ENCODE results near the gene CXorf66. TPM values are rescaled to one million over a fixed set of nuclear protein-coding genes. Genes with fewer than 3 reads are reported as not detected.
A peak's percentile ranks its signal among the peaks of the same experiment; 100 is the strongest.

Gene CXorf66
- total and polyA plus RNA-seq, 2 of the 13 experiments (the other 11 are each of a cell fraction or from before 2014, with no cell fraction given), result not detected

- TF ChIP-seq RORA (CRISPR knock-in tag; IDR thresholded peaks at IDR 0.05), result no peak
- TF ChIP-seq AGO2 (optimal IDR thresholded peaks at IDR 0.05; ENCODE audit: low read depth, low read length), result no peak
- TF ChIP-seq GATAD1 (CRISPR knock-in tag; IDR thresholded peaks at IDR 0.05), result no peak
- TF ChIP-seq EEA1 (CRISPR knock-in tag; IDR thresholded peaks at IDR 0.05; ENCODE audit: borderline replicate concordance), result no peak
- TF ChIP-seq, protein P1, sequence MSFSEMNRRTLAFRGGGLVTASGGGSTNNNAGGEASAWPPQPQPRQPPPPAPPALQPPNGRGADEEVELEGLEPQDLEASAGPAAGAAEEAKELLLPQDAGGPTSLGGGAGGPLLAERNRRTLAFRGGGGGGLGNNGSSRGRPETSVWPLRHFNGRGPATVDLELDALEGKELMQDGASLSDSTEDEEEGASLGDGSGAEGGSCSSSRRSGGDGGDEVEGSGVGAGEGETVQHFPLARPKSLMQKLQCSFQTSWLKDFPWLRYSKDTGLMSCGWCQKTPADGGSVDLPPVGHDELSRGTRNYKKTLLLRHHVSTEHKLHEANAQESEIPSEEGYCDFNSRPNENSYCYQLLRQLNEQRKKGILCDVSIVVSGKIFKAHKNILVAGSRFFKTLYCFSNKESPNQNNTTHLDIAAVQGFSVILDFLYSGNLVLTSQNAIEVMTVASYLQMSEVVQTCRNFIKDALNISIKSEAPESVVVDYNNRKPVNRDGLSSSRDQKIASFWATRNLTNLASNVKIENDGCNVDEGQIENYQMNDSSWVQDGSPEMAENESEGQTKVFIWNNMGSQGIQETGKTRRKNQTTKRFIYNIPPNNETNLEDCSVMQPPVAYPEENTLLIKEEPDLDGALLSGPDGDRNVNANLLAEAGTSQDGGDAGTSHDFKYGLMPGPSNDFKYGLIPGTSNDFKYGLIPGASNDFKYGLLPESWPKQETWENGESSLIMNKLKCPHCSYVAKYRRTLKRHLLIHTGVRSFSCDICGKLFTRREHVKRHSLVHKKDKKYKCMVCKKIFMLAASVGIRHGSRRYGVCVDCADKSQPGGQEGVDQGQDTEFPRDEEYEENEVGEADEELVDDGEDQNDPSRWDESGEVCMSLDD (CRISPR knock-in tag; IDR thresholded peaks at IDR 0.05; ENCODE audit: borderline replicate concordance), result no peak
- no peak for TF ChIP-seq DNMT3B (CRISPR knock-in tag; conservative IDR thresholded peaks at IDR 0.05)
- no peak for TF ChIP-seq MED13 (CRISPR knock-in tag; IDR thresholded peaks at IDR 0.05)
- peak; percentile 83 for TF ChIP-seq POLR2AphosphoS5 (IDR thresholded peaks at IDR 0.05; ENCODE audit: low read depth, low read length)
- no peak for TF ChIP-seq HNRNPL (IDR thresholded peaks at IDR 0.05; ENCODE audit: low read depth, low read length)
- TF ChIP-seq POLR2G (IDR thresholded peaks at IDR 0.05; ENCODE audit: low read depth, low read length), result peak; percentile 48
- TF ChIP-seq HHEX (CRISPR knock-in tag; IDR thresholded peaks at IDR 0.05), result no peak
- no peak for TF ChIP-seq ZNF468 (CRISPR knock-in tag; IDR thresholded peaks at IDR 0.05)
- TF ChIP-seq CREB1 (IDR thresholded peaks at IDR 0.05), result no peak
- TF ChIP-seq CREB1 (CRISPR knock-in tag; IDR thresholded peaks at IDR 0.05), result no peak
- TF ChIP-seq ZNF784 (CRISPR knock-in tag; IDR thresholded peaks at IDR 0.05; ENCODE audit: borderline replicate concordance), result no peak
- TF ChIP-seq NCOA5 (CRISPR knock-in tag; IDR thresholded peaks at IDR 0.05), result no peak
- no peak for TF ChIP-seq TOE1 (CRISPR knock-in tag; IDR thresholded peaks at IDR 0.05)
- TF ChIP-seq, protein P2, sequence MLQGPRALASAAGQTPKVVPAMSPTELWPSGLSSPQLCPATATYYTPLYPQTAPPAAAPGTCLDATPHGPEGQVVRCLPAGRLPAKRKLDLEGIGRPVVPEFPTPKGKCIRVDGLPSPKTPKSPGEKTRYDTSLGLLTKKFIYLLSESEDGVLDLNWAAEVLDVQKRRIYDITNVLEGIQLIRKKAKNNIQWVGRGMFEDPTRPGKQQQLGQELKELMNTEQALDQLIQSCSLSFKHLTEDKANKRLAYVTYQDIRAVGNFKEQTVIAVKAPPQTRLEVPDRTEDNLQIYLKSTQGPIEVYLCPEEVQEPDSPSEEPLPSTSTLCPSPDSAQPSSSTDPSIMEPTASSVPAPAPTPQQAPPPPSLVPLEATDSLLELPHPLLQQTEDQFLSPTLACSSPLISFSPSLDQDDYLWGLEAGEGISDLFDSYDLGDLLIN (CRISPR knock-in tag; IDR thresholded peaks at IDR 0.05; ENCODE audit: borderline replicate concordance), result no peak
- no peak for TF ChIP-seq ZSCAN22 (CRISPR knock-in tag; IDR thresholded peaks at IDR 0.05)
- no peak for TF ChIP-seq RNF2 (conservative IDR thresholded peaks at IDR 0.05; ENCODE audit: low read depth)
- no peak for TF ChIP-seq TBP (CRISPR knock-in tag; IDR thresholded peaks at IDR 0.05)
- 0 out of 2 replicates have a peak, but pooled peaks have one; percentile 4 for TF ChIP-seq FOXA3 (CRISPR knock-in tag; IDR thresholded peaks at IDR 0.05)
- no peak for TF ChIP-seq ZFP37 (CRISPR knock-in tag; IDR thresholded peaks at IDR 0.05; ENCODE audit: borderline replicate concordance)
- TF ChIP-seq MAFG (CRISPR knock-in tag; IDR thresholded peaks at IDR 0.05), result no peak
- no peak for TF ChIP-seq PBX2 (CRISPR knock-in tag; IDR thresholded peaks at IDR 0.05)
- TF ChIP-seq ERF (CRISPR knock-in tag; IDR thresholded peaks at IDR 0.05), result no peak
Observed at GRCh38 chrX:139932901-139933796, 32.2 kb downstream of the CXorf66 start, which contains the start of gene ATP11C (continued).
